Thyroid gland (tissue), 4 donors: ENCODE results near the gene CALB2.

Source experiments
- POLR2A ChIP-seq, 2 donors: fragments of 450-650 bp; IDR thresholded peaks; one replicate each; pipeline ENCODE4 v1.6.1; 2017; ENCODE audit warnings: antibody characterized with exemption in 2 of 2, mild to moderate bottlenecking in 2 of 2, moderate library complexity in 1 of 2
- TF ChIP-seq, protein P1 (sequence below), 6 experiments: fragments of 200-600 bp in 3 of 6; fragments of 450-650 bp in 3 of 6; sonication (generic) in 3 of 6; IDR thresholded peaks; one replicate each; pipeline ENCODE4 v1.5.1; 2016 to 2019; ENCODE audit warnings: antibody characterized with exemption in 6 of 6, mild to moderate bottlenecking in 2 of 6, inconsistent platforms in 1 of 6, moderate library complexity in 1 of 6

DNA sequence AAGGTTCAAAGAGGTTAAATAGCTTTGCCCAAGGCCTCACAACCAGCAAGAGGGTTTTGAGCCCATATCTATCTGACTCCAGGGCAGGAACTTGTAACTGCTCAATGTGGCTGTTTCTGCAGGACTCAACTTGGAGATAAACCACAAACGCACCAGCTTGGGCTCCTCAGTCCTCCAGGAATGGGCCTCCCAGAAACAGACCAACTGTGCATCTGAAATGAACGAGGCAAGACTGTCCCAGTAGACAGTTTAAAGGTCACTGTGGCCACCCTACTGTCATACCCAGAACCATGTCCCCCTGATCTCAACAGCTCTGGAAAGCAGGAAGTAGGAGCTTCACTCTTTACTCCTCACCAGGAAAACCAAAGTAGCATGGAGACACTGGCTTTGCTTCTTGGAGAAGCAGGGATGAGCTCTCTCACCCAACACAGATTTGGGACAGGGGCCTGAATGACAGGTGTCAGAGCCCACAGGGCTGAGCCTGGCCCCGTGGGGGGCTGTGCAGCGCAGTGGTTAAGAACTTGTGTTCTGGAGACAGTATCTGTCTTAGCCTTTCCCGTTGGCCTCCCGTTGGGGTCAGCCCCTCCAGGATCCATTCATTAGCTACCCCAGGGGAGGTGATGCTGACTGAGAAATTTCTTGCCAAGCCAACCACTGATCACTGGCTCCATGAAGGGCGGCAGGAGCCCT, 2.3 kb upstream of the CALB2 start:
- TF ChIP-seq, protein P1, sequence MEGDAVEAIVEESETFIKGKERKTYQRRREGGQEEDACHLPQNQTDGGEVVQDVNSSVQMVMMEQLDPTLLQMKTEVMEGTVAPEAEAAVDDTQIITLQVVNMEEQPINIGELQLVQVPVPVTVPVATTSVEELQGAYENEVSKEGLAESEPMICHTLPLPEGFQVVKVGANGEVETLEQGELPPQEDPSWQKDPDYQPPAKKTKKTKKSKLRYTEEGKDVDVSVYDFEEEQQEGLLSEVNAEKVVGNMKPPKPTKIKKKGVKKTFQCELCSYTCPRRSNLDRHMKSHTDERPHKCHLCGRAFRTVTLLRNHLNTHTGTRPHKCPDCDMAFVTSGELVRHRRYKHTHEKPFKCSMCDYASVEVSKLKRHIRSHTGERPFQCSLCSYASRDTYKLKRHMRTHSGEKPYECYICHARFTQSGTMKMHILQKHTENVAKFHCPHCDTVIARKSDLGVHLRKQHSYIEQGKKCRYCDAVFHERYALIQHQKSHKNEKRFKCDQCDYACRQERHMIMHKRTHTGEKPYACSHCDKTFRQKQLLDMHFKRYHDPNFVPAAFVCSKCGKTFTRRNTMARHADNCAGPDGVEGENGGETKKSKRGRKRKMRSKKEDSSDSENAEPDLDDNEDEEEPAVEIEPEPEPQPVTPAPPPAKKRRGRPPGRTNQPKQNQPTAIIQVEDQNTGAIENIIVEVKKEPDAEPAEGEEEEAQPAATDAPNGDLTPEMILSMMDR (IDR thresholded peaks at IDR 0.05) = no peak
- no peak for TF ChIP-seq POLR2A (IDR thresholded peaks at IDR 0.05)
